GM18870 (cell line): ENCODE results near the gene CDK5RAP1.

ENCODE experiments used
- ATAC-seq: cut with Tn5 transposase; IDR thresholded peaks from one replicate; pipeline ENCODE4 v1.9.1; 2021; ENCODE audit warnings: moderate library complexity; ENCODE audit not compliant: unreplicated experiment

CDK5RAP1 gene

DNA sequence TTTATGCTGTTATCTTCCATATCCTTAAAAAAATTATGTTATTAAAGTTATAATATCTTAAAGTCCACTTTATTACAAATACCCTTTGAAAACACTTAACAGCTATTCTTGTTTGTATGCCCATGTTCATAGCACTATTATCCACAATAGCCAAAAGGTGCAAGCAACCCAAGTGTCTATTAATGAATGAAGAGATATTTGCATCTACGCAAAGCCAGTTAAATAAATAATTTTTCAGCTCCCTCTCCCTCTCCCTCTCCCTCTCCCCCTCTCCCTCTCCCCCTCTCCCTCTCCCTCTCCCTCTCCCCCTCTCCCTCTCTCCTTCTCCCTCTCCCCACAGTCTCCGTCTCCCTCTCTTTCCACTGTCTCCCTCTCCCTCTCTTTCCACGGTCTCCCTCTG, 13.1 kb downstream of the CDK5RAP1 start:
- ATAC-seq, result no peak

DNA sequence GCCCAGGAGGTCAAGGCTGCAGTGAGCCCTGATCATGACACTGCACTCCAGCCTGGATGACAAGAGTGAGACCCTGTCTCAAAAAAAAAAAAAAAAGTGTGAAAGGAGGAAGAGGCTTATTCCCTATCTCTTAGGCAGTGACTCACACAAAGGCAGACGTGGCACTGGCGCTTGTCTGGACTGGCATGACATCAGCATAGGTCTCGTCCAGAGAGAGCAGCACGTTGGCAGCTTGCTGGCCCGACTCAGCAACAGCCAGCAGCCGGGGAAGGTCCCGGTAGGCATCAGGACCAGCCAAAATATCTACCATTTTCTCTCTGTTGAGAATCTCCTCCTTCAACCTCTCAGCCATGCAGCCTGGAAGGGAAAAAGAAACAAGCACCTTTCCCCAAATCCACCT, 14.1 kb downstream of the CDK5RAP1 start:
- ATAC-seq, result no peak

DNA sequence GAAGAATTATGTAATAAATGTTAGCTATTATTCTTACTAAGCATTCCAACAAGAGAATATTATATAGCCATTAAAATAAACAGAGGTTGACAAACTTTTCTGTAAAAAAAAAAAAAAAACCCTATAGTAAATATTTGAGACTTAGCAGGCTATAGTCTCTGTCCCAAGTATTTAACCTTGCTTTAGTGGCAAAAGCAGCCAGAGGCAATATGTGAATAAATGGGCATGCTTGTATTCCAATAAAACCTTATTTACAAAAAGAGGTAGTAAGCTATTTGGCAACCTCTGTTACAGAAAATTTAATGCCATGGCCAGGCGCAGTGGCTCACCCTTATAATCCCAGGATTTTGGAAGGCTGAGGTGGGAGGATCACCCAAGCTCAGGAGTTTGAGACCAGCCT, 14.6 kb downstream of the CDK5RAP1 start:
- ATAC-seq, result no peak

DNA sequence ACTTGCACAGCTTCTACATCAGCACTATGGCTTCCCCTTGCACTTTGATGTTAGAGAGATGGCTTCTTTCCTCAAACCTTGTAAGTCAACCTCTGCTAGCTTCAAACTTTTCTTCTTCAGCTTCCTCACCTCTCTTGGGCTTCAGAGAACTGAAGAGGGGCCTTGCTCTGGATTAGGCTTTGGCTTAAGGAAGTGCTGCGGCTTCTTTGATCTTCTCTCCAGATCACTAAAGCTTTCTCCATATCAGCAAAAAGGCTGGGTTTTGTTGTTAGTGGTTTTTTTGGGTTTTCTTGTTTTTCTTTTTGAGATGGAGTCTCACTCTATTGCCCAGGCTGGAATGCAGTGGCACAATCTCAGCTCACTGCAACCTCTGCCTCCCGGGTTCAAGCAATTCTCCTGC, 24.0 kb downstream of the CDK5RAP1 start:
- no peak for ATAC-seq

DNA sequence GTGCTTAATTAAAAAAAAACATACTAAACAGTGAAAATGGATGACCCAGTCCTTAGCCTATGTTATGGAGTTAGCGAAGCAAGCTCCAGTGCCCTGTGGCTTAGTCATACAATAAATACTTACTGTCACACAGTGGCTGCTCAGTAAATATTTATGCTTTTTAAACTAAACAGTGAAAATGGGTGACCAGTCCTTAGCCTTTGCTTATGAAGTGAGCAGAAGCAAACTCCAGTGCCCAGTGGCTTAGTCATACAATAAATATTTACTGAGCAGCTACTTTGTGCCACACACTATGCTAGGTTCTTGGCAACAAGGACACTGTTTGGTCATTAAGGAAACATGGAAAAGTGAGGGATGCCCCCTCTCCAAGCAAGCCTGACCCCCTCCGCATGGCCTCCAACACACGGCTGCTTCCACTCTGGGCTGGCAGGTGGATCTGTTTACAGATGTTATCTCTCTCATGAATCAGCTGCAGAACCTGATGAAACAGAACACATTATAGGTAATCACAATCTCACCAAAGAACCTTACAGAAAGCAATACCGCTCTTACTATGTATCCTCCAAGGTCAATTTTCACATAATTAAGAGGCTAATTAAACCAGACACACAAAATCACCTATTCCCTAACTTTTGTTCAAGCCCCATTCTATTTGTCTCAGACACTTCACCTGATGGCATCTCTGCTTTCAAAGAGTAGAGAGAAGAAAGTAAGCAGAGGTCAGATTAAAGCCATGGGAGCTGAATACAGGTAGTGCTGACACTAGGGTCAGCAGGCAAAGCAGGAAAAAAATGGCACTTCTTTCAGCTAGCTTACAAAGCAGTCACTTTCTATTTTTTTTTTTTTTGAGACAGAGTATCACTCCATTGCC, 27.3 kb downstream of the CDK5RAP1 start:
- ATAC-seq, result no peak

DNA sequence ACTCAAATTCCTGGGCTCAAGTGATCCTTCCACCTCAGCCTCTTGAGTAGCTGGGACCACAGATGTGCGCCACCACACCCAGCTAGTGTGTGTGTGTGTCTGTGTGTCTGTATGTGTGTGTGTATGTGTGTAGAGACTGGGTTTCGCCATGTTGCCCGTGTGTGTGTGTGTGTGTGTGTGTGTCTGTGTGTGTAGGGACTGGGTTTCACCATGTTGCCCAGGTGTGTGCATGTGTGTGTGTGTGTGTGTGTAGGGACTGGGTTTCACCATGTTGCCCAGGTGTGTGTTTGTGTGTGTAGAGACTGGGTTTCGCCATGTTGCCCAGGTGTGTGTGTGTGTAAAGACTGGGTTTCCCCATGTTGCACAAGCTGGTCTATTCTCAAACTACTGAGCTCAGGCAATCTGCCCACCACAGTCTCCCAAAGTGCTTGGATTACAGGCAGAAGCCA, 28.3 kb downstream of the CDK5RAP1 start:
- no peak for ATAC-seq

DNA sequence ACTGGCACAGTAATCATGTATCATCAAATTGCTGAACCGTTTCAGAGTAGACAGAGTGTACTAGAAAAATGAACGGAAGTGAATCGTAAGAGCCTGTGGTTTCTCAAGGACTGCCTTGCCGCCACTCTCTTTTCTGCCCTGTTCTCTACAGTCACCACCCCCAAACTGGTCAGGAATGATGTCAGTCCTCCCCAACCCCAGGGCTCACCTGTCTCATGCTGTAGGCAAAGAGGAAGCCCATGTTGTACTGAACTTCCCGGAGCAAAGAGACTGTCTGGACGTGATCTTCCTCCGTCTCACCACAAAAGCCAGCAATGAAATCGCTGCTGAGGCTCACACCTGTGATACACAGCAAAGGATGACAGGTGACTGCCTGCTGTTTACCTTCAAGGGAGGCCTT, 31.0 kb downstream of the CDK5RAP1 start:
- no peak for ATAC-seq

DNA sequence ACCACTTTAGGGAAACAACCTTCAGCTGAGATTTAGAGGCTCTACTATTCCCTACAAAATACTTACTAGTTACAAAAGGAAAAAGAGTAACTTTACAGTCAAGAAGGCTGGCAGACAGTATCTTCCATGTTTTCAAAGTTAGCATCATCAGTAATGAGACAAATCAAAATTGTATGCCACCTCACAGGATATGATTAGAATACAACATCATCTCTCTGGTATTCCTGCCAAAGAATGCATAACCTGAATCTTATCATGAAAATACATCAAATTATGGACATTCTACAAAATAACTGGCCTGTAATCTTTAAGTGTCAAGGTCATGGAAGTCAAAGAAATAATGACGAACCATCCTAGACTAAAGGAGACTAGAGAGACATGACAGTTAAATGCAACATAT, 38.4 kb downstream of the CDK5RAP1 start:
- ATAC-seq, result no peak

DNA sequence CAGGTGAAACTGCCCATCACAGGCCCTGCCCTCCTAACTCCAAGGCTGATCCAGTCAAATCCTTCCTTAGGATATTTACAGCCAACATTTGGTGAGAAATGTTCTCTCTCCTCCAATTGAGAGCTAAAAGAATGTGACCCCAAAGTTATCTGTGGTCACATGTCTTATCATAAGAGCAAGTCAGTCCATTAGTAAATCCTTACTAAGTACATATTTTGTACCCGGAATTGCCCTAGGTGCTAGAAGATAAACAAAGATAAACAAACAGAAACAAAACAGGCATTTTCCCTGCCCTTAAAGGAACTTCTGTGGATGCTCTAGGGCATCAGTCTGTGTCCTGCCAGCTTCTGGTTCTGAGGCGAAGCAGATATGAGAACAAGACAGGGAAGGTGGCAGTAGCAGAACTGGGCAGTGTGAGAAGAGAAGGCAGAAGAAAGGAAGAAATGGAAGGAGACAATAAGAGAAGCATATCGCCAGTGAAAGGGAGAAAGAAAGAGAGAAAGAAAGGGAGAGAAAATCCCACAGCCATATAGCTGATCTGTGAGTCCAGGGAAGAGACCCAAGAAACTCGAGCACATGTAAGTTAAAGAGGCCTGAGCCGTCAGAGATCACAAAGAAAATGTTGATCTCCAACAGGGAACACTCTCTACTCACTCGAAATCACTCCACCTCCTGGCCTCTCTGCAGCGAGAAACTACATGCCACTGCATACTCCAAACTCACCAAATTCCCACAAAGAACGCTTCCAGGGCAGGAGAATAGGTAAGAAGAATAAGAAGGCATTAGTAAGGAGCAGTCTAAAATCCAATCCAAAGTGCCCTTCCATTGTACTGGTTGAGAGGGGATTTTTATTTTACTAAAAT, 41.7 kb downstream of the CDK5RAP1 start:
- no peak for ATAC-seq

DNA sequence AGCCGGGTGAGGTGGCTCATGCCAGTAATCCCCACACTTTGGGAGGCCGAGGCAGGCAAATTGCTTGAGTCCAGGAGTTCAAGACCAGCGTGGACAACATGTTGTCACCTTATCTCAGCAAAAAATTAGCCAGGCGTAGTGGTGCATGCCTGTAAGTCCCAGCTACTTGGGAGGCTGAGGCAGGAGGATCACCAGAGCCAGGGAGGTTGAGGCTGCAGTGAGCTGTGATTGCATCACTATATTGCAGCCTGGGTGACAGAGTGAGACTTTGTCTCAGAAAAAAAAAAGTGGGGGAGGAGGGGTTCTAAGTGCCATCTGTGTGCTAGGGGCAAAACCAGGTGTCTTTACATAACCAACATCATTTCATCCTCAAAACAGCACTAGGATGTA, 48.3 kb downstream of the CDK5RAP1 start:
- no peak for ATAC-seq

DNA sequence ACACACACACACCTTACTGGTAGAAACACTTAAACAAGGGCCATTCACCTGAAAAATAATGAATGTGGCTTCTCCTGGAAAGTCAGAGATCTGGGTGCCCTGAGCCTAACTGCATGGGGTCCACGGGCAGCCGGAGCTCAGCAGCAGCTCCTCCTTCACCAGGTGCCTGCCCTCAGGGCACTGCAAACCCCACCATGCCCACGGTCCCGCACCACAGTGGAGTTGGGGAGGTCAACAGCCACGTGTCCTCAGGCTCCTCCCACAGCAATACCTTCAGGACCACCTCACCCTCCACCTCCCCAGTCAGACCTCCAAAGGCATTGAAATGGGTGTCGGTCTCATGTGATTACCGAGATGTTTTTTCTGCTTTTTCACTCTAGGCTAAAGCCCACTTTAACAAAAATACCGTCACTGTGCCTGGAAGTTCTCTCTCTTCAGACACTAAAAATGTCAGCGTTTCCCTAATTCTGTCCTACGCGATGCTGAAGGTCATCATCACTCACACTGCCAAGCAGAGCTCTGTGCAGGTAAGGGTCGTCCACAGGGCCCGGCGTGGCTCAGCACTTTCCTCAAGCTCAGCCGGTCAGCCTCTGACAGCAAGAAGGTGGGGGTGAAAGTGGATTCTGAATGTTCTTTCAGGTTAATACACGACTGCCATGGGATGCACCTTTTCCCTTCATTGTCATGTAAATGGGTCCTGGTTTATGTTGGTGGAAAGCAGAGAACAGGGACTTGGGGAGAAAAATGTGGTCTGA, 48.9 kb downstream of the CDK5RAP1 start:
- no peak for ATAC-seq

DNA sequence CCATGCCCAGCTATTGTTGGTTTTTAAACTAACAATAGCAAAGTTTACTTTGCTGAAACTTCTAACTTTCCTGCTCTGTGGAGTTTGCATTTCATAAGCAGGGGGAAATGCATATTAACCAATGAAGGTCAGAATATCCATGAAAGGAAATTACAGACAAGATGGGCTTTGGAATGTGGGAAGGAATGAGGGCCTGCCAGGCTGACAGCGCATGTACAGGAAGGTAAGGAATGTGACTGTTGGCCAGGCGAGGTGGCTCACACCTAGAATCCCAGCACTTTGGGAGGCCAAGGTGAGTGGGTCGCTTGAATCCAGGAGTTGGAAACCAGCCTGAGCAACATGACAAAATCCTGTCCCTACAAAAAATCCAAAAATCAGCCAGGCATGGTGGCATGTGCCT, 49.6 kb downstream of the CDK5RAP1 start:
- ATAC-seq, result no peak

DNA sequence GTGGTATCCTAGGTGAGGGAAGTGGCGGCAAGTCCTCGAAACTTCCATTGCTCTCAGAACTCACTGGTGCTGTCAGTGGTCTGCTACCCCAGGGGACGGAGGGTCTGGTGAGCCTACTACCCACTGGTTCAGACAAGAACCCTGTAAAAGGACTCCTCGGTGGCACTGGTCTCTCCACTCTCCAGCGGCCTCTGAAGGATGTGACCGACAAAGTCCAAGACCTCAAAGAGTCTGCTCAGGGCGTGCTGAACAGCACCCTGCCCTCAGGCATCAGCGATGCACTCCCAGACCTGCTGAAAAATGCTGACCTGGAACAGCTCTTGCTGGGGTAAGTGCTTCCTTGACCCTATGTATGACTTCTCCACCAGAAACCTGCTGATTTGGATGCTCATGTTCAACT, 51.8 kb downstream of the CDK5RAP1 start:
- no peak for ATAC-seq

DNA sequence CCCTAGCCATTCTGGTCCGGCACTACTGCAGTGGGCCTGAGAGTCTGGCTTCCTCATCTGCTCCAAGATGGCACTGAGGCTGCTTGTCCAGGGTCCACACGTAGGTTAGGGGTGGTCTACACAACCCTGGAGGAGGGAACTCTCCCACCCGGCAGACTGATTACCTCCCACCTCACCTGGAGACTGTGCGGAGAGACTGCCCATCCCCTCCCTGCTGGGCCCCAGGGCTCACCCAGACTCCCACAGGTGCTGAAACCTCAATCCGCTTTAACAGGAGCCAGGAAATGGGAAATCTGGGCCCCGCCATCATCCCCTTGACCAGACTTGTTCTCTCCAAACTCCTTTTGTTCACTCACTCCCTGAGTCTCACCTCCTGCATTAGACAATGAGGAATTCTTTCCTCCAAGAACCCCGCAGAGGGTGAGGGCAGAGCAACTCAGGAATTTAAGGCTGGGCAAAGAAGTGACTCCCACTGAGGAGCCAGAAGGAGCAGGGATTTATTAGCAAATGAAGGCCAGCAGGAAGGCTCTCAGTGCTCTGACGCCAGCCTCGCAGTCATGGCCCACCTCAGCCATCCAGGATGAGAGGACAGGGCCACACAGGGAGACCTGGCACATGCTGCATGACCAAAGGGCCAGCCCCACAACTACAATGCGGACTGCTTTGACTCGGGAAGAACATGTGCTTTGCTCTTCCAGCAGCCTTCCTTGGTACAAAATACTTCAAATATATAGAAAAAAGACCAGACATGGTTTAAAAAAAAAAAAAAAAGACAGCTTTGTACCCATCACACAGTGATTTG, 53.0 kb downstream of the CDK5RAP1 start:
- ATAC-seq, result no peak

DNA sequence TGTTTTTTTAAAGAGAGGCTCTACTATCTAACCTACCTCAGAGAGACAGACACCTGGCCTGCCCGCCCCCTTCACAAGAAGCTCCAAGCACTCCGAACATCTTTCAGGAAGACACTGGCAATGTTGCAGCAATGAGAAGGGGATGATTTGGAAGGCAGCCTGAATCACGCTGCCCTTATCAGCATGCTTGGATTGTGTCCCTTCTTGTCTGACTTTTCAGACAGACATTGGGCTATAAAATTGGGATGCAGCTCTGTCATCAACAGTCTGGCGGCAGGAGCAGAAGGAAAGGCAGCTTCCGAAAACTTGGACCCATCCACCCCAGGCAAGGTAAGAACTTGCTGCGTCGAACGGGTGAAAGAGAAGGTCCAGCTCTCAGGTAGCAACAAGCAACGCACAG, 56.0 kb downstream of the CDK5RAP1 start:
- ATAC-seq, result no peak

DNA sequence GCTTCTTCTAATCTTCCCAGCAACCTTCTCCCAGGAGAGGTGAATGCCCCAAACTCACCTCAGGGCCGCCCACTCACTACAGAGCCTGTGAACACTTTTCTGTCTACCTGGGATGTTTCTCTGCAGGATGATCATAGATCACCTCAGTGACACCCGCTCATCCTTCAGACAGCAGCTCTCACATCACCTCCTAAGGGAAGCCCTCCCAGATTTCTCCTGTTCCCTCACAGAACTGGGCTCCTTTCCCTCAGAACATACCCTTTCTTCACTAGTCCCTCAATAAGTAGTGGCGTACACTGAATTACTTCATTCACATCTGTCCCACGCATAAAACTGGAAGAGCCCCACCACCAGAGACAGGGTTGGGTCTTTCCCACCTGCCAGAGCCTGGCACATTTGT, 57.8 kb downstream of the CDK5RAP1 start:
- ATAC-seq, result no peak

DNA sequence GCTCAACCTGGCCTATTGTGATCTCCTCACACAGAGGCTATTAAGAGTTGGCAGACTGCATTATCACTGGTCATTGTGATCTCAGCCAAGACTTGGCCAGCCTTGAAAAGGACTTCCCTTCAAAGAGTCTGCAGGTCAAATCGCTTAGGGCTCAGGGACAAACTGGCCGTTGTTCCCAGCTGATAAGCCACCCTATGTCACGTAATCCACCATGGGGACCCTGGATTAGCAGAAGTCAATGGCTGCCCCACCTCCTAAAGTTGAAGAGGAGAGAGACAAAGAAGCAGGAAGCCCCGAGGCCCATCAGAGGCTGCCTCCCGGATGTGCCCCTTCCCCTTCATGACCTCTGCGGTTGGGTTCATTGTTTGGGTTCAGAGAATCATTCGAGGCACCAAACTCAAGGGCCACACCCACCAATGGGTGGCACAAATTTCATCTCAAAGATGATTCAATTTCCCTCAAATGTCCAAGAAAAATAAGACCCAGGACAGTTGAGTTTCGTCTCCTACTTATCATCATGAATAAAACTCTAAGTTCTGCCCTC, 61.7 kb downstream of the CDK5RAP1 start:
- no peak for ATAC-seq

DNA sequence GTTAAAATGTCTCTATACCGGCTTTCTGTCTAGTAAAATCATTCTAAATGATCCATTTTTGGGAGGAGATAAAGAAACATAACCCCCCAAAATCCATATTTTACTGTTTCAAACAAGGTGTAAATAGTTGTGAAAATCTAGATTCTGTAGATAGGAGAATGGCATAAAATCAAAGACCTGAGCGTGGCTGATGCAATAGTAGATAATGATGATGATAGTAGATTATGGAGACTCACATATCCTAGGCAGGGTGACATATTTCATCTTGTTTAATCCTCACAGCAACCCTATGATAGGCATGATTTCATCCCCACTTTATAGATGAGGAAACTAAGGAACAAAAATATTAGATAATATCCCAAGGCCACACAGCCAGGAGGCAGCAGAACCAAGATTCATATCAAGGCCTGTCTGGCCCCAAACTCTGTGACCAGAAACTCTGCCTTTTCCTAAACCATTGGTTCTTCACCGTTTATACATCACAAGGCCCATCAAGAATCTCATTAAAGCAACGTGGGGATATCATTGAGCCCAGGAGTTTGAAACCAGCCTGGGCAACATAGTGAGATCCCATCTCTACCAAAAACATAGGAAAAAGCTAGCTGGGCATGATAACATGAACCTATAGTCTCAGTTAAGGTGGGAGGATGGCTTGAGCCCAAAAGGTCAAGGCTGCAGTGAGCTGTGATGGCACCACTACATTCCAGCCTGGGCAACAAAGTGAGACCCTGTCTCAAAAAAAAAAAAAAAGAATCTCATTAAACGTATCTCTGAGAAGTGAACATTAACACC, 62.7 kb downstream of the CDK5RAP1 start:
- no peak for ATAC-seq

DNA sequence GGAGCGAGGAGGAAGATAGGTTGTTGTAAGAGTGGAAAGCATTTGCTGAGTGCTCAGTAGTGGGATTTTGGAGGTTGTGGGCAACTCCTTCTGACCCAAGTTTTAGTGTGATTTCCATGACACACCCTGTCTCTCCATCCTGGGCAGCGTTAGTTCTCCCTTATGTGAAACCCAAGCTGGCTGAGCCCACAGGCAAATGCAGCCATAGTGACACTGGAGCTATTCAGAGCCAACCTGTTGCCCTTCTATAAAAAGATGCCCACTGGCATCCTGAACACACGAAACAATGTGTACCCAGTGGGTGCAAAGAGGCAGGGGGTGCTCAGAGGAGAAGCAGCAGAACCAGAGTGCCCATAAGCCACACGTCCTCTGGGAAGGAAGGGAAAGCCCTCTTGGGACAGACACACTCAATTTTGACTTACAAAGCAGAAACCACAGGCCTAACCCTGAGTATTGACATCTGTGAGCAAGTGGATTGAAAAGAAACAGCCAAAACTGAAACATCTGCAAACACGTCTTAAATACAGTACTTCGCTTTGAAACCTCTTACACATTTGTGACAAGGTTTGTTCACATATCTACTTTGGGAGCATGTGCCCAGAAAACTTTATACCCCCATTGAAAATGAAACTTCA, 63.7 kb downstream of the CDK5RAP1 start:
- ATAC-seq, result no peak
